NCI-H82 treated with DMSO at 0.1 percent for 48 hours (cell line): ENCODE data around the gene EOLA2.
"Not testable (repeated sequence)": the region's sequence is repeated elsewhere in the genome, so short reads cannot be mapped to it uniquely, and the experiment has no call there.

ENCODE experiments used
- DNase-seq: peaks from one replicate; lab custom pipeline; 2025; ENCODE audit not compliant: unreplicated experiment; lab: John Stamatoyannopoulos, UW

Gene EOLA2

GRCh38 chrX:149938427-149938880 is at the start of gene EOLA2:
EOLA2 (minus strand) TSS chrX:149938491; CDS start chrX:149933874, 4,617 bp downstream.
- DNase-seq, result peak; percentile 96

- DNase-seq, result no peak
These were observed 49.3 kb upstream of the EOLA2 start for GRCh38 chrX:149987613-149988012.

DNA sequence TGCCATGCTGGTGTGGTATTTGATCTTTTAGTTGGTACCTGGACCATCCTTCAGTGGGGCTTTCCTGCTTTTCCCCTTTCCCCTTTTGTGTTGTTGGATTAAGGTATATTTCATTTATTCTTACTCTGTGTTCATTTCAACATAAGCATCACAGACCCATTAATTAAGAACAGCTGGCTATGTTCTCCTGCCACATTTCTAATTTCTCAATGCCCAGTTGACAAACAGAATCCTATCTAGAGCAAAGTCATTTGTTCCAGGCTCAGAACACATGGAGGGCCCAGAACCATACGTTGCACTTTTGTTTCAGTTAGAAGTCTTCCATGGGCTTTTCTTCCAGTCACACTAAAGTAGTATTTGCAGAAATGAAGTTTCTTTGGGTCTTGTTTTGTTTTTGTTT is 46.1 kb upstream of the EOLA2 start:
- DNase-seq, result no peak

DNA sequence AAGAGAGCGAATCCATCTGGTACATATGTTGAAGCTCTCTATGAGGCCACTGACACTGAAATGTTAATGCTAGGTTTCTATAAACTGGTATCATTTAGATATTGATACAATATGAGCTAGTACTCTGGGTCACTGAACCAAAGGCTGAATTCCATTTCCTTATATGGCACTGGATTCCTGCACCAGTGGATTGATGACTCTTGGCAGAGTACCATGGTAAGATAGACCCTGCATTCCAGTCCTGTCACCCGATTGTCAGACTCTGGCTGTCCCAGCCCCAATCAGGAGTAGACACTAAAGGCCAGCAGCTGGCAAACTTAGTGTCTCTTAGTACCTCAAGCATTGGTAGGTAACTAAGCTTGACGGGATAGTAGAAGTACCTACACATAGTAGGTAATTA is 44.0 kb upstream of the EOLA2 start:
- no peak for DNase-seq

DNA sequence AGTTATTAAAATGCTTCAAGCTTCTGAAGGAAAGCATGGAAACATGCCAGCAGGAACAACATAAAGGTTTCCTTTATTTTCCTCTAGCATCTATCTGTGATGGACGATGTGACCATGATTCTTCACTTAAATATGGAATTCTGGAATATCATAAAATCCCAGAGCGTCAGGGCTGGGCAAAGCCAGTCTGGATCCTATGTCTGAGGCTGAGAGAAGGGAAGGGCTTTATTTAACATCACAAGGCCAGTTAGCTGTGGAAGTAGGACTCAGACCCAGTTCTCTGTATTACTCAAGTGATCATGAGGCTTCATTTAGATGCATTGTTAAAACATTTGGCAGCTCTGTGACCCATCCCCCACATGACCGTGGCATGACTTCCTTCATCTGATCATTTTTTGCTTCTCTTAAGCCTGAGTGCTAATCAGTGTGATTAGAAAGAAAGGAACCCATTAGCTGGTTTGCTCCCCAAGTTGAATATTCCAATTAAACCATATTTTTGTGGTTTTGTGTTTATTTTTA is 40.9 kb upstream of the EOLA2 start:
- no peak for DNase-seq

- DNase-seq, result no peak
These were observed 24.8 kb upstream of the EOLA2 start for GRCh38 chrX:149962859-149963757.

DNA sequence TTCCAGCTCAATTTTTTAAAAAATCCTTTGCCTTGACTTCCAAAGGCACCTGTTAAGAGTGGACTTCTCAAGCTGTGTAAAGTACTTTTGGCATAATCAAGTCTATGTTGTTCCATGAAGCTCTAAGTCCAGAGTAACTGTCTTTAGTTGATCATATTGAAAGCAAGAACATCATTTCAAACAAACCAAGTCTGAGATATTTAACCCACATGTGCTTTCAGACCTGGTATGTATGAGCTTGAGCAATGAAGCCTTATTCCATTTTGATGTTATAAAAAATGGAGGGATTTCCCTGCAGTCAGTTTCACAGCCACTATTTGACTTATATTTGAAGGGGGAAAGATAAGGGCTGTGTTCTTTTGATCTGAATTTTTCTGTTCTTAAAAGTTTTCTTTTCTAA is 23.7 kb upstream of the EOLA2 start:
- no peak for DNase-seq

DNA sequence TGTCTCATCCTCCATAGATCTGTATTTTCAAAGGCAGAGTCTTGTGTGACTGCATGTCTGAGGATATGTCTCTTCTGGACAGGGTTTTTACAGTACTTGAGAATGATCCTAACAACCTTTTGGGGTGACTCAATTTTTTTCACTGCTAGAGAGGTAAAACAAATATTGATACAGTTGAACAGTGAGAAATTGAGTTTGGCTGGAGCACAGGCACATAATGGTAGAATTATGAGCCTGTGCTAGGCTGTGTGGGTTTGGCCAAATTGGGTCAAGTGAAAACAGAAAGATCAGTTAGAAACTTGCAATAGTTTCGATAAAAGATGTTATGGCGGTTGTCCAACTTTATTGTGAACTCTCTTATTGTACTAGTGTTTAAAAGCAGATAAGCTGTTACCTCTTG is 23.3 kb upstream of the EOLA2 start:
- no peak for DNase-seq

GRCh38 chrX:149950681-149951080 is 12.4 kb upstream of the EOLA2 start:
- DNase-seq, result peak; percentile 4

GRCh38 chrX:149949743-149950436 is 11.6 kb upstream of the EOLA2 start:
- DNase-seq, result no peak

- DNase-seq, result no peak
These were observed 9.7 kb upstream of the EOLA2 start for GRCh38 chrX:149948016-149948415.

GRCh38 chrX:149946932-149947331 is 8.6 kb upstream of the EOLA2 start:
- DNase-seq, result not testable (repeated sequence)

DNA sequence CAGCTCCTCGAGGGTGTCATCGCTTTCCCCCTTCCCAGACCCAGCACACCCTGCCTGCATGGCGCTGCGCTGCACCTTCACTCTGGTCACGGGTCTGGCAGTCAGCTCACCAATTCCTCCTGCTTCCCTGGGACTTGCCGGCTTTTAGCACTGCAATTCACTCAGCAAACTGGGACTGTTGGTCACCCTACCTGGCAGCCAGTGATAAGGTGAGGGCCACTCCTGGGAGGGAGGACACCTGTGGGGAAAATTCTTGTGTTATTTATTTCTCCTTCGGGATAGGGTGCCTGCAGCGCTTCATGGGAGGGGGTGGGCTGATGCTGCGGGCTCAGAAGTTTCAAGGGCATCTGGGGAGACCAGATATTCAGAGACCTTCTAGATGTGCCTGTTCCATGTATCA is 7.5 kb upstream of the EOLA2 start:
- DNase-seq, result not testable (repeated sequence)

- DNase-seq, result not testable (repeated sequence)
These were observed 6.9 kb upstream of the EOLA2 start for GRCh38 chrX:149945087-149945670.

GRCh38 chrX:149940674-149941024 is 2.4 kb upstream of the EOLA2 start:
- DNase-seq, result not testable (repeated sequence)

DNA sequence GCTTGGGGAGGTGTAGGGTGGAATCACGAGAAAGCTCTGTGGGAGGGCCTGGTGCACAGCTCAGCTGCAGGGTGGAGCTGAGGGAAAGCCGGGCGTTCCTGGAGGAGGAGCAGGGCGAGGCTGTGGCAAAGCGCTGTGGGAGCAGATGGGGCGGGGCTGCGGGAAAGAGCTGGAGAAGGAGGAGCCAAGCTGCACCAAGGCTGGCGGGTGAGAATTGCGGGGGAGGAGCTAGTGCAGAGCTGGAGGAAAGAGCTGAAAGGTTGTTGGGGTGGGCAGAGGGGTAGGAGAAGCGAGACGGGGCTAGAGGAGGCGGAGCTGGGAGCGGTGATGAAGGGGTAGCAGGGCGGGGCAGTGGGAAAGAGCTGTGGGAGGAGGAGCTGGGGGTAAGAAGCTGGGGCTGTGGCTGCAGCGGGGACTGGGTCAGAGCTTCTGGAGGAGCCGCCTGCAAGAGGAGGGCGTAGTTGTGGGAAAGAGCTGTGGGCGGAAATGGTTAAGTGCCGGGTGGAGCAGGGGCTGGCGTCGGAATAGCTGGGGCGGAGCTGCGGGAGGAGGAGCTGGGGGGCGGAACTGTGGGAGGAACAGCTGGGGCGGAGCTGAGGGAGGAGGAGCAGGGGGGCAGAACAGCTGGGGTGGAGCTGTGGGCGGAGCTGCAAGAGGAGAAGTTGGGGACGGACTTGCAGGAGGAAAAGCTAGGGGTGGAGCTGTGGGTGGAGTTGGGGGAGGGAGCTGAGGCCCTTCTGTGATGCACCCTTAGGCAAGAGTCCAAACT is 1.8 kb upstream of the EOLA2 start:
- peak; percentile 92 for DNase-seq

DNA sequence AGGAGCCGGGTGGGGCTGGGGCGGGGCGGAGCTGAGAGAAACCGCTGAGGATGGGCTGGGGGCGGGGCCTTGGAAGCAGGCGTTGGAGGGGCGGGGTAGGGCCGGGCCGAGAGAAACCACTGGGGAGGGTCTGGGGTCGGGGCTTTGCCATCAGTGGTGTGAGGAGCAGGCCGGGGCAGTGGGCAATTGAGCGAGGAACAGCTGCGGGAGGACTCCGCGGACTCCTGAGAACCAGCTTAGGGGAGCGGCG is 1.3 kb upstream of the EOLA2 start:
- DNase-seq, result no peak

- peak; percentile 84 for DNase-seq
These were observed 777 bp upstream of the EOLA2 start for GRCh38 chrX:149938881-149939654.

- DNase-seq, result no peak
These were observed 342 bp downstream of the EOLA2 start for GRCh38 chrX:149937871-149938426.

GRCh38 chrX:149937328-149937727 is 963 bp downstream of the EOLA2 start:
- not testable (repeated sequence) for DNase-seq
